Keratinocyte (primary cell): ENCODE measurements around the gene SOCS1. TPM values are rescaled to one million over a fixed set of nuclear protein-coding genes. Genes with fewer than 3 reads are reported as not detected.

ENCODE experiments used
- DNase-seq: peaks from one replicate; pipeline ENCODE4 v3.0.0-alpha.2; 2011; ENCODE audit warnings: low read depth, missing footprints, low spot score
- FAIRE-seq: peaks from 2 replicates; lab custom pipeline; 2011; peaks lifted over from hg19 to GRCh38; lab: Jason Lieb, UNC
- H2AFZ ChIP-seq: 2 replicates; pipeline ENCODE4 v1.6.0; 2012; ENCODE audit warnings: low read length, control low read depth, inconsistent platforms; ENCODE audit not compliant: control insufficient read depth
- H3K27ac ChIP-seq: 2 replicates; pipeline ENCODE4 v1.5.1; 2011; ENCODE audit warnings: low read length; ENCODE audit not compliant: control insufficient read depth, insufficient read depth
- H3K27me3 ChIP-seq: 3 replicates; pipeline ENCODE4 v1.6.0; 2011; ENCODE audit warnings: low read length; ENCODE audit not compliant: control insufficient read depth, insufficient read depth; ENCODE audit errors: extremely low read depth
- H3K36me3 ChIP-seq, 2 experiments: 2 replicates in 1 of 2; 3 replicates in 1 of 2; pipeline ENCODE4 v1.5.1; 2011; ENCODE audit warnings: low read length in 2 of 2, mild to moderate bottlenecking in 1 of 2; ENCODE audit not compliant: control insufficient read depth in 2 of 2, insufficient read depth in 2 of 2; ENCODE audit errors: extremely low read depth in 1 of 2
- H3K4me1 ChIP-seq: 3 replicates; pipeline ENCODE4 v1.5.1; 2011; ENCODE audit warnings: low read length; ENCODE audit not compliant: control insufficient read depth, insufficient read depth; ENCODE audit errors: extremely low read depth
- H3K4me2 ChIP-seq: 3 replicates; pipeline ENCODE4 v1.6.0; 2011; ENCODE audit warnings: low read depth, low read length; ENCODE audit not compliant: control insufficient read depth, insufficient read depth; ENCODE audit errors: extremely low read depth
- H3K4me3 ChIP-seq, 3 experiments: fragments of 200-600 bp in 1 of 3; sonication (generic) in 1 of 3; 2 replicates in 2 of 3; 3 replicates in 1 of 3; pipeline ENCODE4 v1.5.1; 2011 to 2016; ENCODE audit warnings: low read length in 3 of 3, mild to moderate bottlenecking in 3 of 3, control low read depth in 2 of 3, inconsistent platforms in 1 of 3, low read depth in 1 of 3, mixed read lengths in 1 of 3, mixed run types in 1 of 3, moderate library complexity in 1 of 3; ENCODE audit not compliant: control insufficient read depth in 2 of 3, insufficient read depth in 2 of 3; ENCODE audit errors: extremely low read depth in 1 of 3
- H3K79me2 ChIP-seq: 2 replicates; pipeline ENCODE4 v1.6.0; 2012; ENCODE audit warnings: low read length; ENCODE audit not compliant: control insufficient read depth, insufficient read depth
- H3K9ac ChIP-seq: 3 replicates; pipeline ENCODE4 v1.6.0; 2011; ENCODE audit warnings: low read length; ENCODE audit not compliant: control insufficient read depth, insufficient read depth; ENCODE audit errors: extremely low read depth
- H3K9me1 ChIP-seq: 3 replicates; pipeline ENCODE4 v1.6.0; 2011; ENCODE audit warnings: low read length; ENCODE audit not compliant: control insufficient read depth, insufficient read depth; ENCODE audit errors: extremely low read depth
- H3K9me3 ChIP-seq: 2 replicates; pipeline ENCODE4 v1.5.1; 2012; ENCODE audit warnings: low read depth, low read length; ENCODE audit not compliant: control insufficient read depth
- H4K20me1 ChIP-seq: 3 replicates; pipeline ENCODE4 v1.6.0; 2011; ENCODE audit warnings: low read length; ENCODE audit not compliant: control insufficient read depth, insufficient read depth; ENCODE audit errors: extremely low read depth
- CTCF ChIP-seq, 3 experiments: IDR thresholded peaks in 1 of 3; conservative IDR thresholded peaks in 1 of 3; optimal IDR thresholded peaks in 1 of 3; 2 replicates in 2 of 3; 3 replicates in 1 of 3; pipeline versions ENCODE3 to v1.5.1; 2011; ENCODE audit warnings: low read length in 3 of 3, mild to moderate bottlenecking in 3 of 3, moderate library complexity in 2 of 3, control low read depth in 1 of 3, inconsistent platforms in 1 of 3; ENCODE audit not compliant: insufficient read depth in 2 of 3; ENCODE audit errors: extremely low read depth in 1 of 3
- EZH2 ChIP-seq: IDR thresholded peaks from one replicate; pipeline ENCODE4 v1.6.1; 2012; ENCODE audit warnings: inconsistent platforms, mild to moderate bottlenecking, low read length, moderate library complexity
- dilution Hi-C: fragments of 300-500 bp; cut with MboI; formaldehyde crosslinking; loops from one replicate; pipeline ENCODE4 v1.7.0; 2020; ENCODE audit warnings: low sequenced_read_pairs; ENCODE audit not compliant: extremely low pct_ligation_motif_present
- polyA plus RNA-seq, 5 experiments: library from polyadenylated mRNA; depleted of rRNA in 3 of 5; stranded (reverse) in 3 of 5; stranded (forward) in 1 of 5; unstranded in 1 of 5; fragments of >200 nt; gene quantifications; 1 replicate in 1 of 5; 2 replicates in 3 of 5; 3 replicates in 1 of 5; pipeline versions ENCODE4 v1.2.1 to v1.2.3, GENCODE V29; 2011 to 2012; ENCODE audit warnings: missing spikeins in 2 of 5, low read depth in 1 of 5, low replicate concordance in 1 of 5

SOCS1 gene
- polyA plus RNA-seq, 1 donor (not counting 4 experiments of a cell fraction or from before 2014, with no cell fraction given), result 0.98 TPM

- H3K4me2 ChIP-seq, result no peak within 1 kb of the TSS
- no peak within 1 kb of the TSS for H3K27ac ChIP-seq
- DNase-seq (no peak), FAIRE-seq (no peak)
- H3K4me3 ChIP-seq, result no peak within 1 kb of the TSS
- no peak within 1 kb of the TSS for H3K9ac ChIP-seq
- dilution Hi-C loops, result no loop called here
- no peaks in the 10 kb centered on the region for H3K9me3 ChIP-seq
- H4K20me1 ChIP-seq, result no peaks in the 10 kb centered on the region
- no peaks in the 10 kb centered on the region for H3K79me2 ChIP-seq
- H3K4me1 ChIP-seq, result no peaks in the 10 kb centered on the region
- peaks cover 3% of the 10 kb centered on the region for H3K27me3 ChIP-seq
- no peak within 1 kb of the TSS for H2AFZ ChIP-seq
- H3K9me1 ChIP-seq, result no peaks in the 10 kb centered on the region
- H3K36me3 ChIP-seq, result no peaks in the 10 kb centered on the region
- no peak for TF ChIP-seq EZH2
- TF ChIP-seq CTCF (optimal IDR thresholded peaks at IDR 0.05 in 1 of 3, IDR thresholded peaks at IDR 0.05 in 1 of 3, conservative IDR thresholded peaks at IDR 0.05 in 1 of 3; ENCODE audit: extremely low read depth in 1 of 3, insufficient read depth in 2 of 3, low read length in 3 of 3), result no peak
Measured at GRCh38 chr16:11280616-11281522, 24.9 kb upstream of the SOCS1 start, which contains the start of gene PRM1. Gene PRM1 (minus strand): TSS chr16:11281330. CDS start chr16:11281238, 92 bp downstream.

DNA sequence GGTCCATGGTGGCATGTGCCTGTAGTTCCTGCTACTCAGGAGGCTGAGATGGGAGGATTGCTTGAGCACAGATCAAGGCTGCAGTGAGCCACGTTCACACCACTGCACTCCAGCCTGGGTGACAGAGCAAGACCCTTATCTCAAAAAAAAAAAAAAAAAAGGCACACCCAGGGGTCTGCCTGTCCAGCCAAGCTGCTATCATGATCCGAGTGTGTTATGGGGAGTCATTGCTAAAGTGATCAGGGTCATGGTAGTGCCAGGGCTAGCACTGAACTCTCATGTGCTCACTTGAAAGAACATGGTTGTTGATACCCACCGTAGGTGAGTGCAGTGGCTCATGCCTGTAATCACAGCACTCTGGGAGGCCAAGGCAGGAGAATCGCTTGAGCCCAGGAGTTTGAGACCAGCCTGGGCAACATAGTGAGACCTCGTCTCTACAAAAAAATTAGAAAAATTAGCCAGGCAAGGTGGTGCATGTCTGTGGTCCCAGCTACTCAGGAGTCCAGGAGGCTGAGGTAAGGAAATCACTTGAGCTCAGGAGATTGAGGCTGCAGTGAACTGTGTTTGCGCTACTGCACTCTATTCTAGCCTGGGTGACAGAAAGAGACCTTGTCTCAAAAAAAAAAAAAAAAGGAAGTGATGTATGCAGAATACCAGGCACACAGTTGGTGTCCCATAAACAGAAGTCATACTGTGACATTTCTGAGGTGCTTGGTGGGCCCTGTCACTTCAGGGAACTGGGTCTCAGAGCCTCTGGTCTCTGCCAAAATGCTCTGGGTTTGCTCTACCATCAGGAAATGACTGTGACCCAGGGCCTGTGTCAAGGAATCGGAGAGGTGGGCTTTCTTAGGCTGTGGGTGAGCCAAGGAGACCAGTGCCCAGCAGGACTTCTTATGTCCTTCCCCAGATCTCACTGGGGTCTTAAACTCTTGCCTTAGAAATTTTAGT lies 23.0 kb upstream of the SOCS1 start:
- dilution Hi-C loops, result no loop called here
- Histone ChIP-seq H3K27ac (no peak overlapping the region), H3K9me1 (no peaks in the 10 kb centered on the region), H3K27me3 (peaks cover 3% of the 10 kb centered on the region), H3K4me1 (no peaks in the 10 kb centered on the region), H3K79me2 (no peaks in the 10 kb centered on the region), H3K4me2 (no peak overlapping the region), H2AFZ (no peak overlapping the region), H3K9me3 (no peaks in the 10 kb centered on the region), H3K9ac (no peak overlapping the region), H4K20me1 (no peaks in the 10 kb centered on the region), H3K4me3 (no peak overlapping the region), H3K36me3 (no peaks in the 10 kb centered on the region)
- DNase-seq, result no peak
- TF ChIP-seq CTCF (optimal IDR thresholded peaks at IDR 0.05 in 1 of 3, IDR thresholded peaks at IDR 0.05 in 1 of 3, conservative IDR thresholded peaks at IDR 0.05 in 1 of 3; ENCODE audit: extremely low read depth in 1 of 3, insufficient read depth in 2 of 3, low read length in 3 of 3) (no peak), EZH2 (no peak)
- FAIRE-seq, result no peak
